Bronchial epithelial cell (primary cell): ENCODE data around the gene RAB24. TPM values are rescaled to one million over a fixed set of nuclear protein-coding genes. Genes with fewer than 3 reads are reported as not detected.
"Not testable (repeated sequence)": the region's sequence is repeated elsewhere in the genome, so short reads cannot be mapped to it uniquely, and the experiment has no call there.

Experiments used
- DNase-seq: peaks from one replicate; pipeline ENCODE4 v3.0.0-alpha.2; 2010; ENCODE audit warnings: low read depth
- FAIRE-seq: peaks from 2 replicates; lab custom pipeline; 2011; peaks lifted over from hg19 to GRCh38; lab: Jason Lieb, UNC
- H3K27me3 ChIP-seq: 2 replicates; pipeline ENCODE4 v1.5.1; 2011; ENCODE audit warnings: low read length; ENCODE audit not compliant: control insufficient read depth, insufficient read depth
- H3K36me3 ChIP-seq: 2 replicates; pipeline ENCODE4 v1.5.1; 2011; ENCODE audit warnings: low read length; ENCODE audit not compliant: control insufficient read depth, insufficient read depth
- H3K4me3 ChIP-seq: 2 replicates; pipeline ENCODE4 v1.5.1; 2011; ENCODE audit warnings: mild to moderate bottlenecking, low read depth, low read length, control low read depth
- total RNA-seq: library from RNA; depleted of rRNA; stranded (reverse); fragments of >200 nt; gene quantifications from 2 replicates; pipeline ENCODE4 v1.2.1, GENCODE V29; 2014
- TF ChIP-seq, protein P1 (sequence below): IDR thresholded peaks from 2 replicates; pipeline ENCODE4 v1.5.1; 2011; ENCODE audit warnings: mild to moderate bottlenecking, moderate library complexity, low read length, control low read depth, inconsistent platforms; ENCODE audit not compliant: insufficient read depth, severe bottlenecking

RAB24 gene
- total RNA-seq, 1 donor from 2014 or later = 16.6 TPM

DNA sequence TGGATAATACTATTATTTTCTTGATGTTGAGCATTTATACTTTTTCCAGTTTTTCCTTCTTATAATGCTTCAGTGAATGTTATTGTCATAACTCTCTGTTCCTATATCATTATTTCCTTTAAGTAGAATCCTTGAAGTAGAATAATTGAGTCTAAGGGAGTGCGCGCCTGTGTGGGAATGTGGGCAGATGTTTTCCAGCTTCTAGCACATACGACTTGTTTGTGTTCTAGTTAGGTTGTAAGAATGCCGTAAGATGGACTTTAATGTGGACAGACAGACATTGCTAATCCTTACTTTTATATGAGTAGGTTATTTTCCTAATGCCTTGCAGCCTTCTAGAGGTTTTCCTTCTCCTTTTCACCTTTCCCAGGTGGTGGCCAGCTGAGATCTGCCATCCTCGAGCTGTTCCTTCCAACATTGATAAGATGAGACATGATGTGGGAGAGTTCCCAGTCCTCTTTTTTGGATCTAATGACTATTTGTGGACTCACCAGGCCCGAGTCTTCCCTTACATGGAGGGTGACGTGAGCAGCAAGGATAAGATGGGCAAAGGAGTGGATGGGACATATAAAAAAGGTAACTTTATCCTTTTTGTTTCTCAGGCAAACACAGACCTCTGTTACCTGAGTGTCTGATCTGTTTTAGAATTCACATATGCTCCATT, 34.2 kb downstream of the RAB24 start:
- TF ChIP-seq, protein P1, sequence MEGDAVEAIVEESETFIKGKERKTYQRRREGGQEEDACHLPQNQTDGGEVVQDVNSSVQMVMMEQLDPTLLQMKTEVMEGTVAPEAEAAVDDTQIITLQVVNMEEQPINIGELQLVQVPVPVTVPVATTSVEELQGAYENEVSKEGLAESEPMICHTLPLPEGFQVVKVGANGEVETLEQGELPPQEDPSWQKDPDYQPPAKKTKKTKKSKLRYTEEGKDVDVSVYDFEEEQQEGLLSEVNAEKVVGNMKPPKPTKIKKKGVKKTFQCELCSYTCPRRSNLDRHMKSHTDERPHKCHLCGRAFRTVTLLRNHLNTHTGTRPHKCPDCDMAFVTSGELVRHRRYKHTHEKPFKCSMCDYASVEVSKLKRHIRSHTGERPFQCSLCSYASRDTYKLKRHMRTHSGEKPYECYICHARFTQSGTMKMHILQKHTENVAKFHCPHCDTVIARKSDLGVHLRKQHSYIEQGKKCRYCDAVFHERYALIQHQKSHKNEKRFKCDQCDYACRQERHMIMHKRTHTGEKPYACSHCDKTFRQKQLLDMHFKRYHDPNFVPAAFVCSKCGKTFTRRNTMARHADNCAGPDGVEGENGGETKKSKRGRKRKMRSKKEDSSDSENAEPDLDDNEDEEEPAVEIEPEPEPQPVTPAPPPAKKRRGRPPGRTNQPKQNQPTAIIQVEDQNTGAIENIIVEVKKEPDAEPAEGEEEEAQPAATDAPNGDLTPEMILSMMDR = no peak
- H3K27me3 ChIP-seq = no peaks in the 10 kb centered on the region
- H3K36me3 ChIP-seq = peaks cover 3% of the 10 kb centered on the region
- no peak for DNase-seq
- no peak overlapping the region for H3K4me3 ChIP-seq
- no peak for FAIRE-seq

DNA sequence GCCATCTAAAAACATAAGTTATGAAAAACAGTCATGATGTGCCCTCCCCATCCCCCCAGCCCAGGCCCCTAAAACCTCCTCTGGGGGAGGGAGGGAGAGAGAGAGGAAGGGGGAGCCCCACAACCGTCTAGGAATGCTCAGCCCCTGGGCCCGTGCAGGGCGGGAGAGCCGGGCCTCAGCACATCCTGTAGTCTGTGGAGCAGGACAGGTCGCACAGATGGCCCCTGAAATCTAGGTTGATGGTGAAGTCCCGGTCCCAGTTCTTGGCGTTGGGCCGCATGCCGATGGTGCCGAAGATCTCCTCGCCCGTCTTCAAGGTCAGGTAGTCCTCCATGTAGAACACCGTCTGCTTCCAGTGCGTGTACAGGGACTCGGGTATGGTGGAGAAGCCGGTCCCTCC, 38.1 kb downstream of the RAB24 start:
- no peak for FAIRE-seq
- Histone ChIP-seq H3K27me3 (no peaks in the 10 kb centered on the region), H3K4me3 (no peak overlapping the region), H3K36me3 (peaks cover 3% of the 10 kb centered on the region)
- TF ChIP-seq, protein P1 = no peak
- no peak for DNase-seq

DNA sequence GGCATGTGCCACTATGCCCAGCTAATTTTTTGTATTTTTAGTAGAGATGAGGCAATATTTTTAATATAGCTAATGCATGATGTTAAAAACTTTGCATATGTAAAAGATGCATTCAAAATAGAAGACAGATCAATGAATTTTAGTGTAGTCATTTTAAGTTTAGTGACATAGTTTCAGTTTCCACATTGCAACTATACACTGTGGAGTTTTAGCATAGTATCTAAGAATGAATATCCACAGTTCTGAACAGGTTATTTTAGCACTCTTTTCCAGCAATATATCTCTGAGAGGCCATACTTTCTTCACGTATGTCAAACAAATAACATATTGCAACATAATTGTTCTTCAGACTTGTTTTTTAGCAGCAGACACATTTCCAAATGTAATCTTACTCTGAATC, 39.3 kb downstream of the RAB24 start:
- TF ChIP-seq, protein P1 = no peak
- peaks cover 2% of the 10 kb centered on the region for H3K36me3 ChIP-seq
- no peak for FAIRE-seq

DNA sequence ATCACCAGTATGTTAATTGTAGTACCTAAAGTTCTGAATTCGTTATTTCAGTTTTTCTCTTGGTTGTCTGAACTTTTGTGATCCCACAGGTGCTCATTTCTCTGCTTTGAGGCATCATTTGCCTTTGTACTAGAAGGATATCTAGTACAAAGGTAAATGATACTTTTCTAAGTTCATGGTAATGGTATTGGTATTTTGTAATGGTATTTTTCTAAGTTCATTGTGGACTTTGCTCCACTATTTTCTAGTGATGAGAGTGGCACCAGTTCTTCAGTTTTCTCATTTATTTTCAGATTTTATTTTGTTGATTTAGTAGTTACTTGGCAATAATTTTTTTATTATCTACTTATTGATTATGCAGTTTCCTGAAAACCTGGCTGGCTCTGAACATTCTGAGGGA, 42.0 kb downstream of the RAB24 start:
- FAIRE-seq (no peak), DNase-seq (no peak)
- TF ChIP-seq, protein P1 = no peak
- H3K27me3 ChIP-seq = no peaks in the 10 kb centered on the region
- peaks cover 4% of the 10 kb centered on the region for H3K36me3 ChIP-seq
- H3K4me3 ChIP-seq = no peak overlapping the region

More for the DNA sequence above, 39.3 kb downstream of the RAB24 start:
- no peaks in the 10 kb centered on the region for H3K27me3 ChIP-seq
- no peak for DNase-seq
- H3K4me3 ChIP-seq = no peak overlapping the region

DNA sequence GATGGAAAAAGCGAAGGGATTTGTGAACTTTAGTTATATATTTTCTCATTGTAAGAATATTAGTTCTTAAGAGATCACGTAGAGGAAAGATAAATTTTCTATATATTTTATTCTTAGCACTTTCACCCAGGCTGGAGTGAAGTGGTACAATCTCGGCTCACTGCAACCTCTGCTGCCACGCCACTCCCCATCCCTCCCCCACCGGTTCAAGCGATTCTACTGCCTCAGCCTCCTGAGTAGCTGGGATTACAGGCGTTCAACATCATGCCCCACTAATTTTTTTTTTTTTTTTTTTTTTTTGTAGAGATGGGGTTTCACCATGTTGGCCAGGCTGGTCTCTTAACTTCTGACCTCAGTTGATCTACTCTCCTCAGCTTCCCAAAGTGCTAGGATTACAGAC, 42.6 kb downstream of the RAB24 start:
- Histone ChIP-seq H3K27me3 (no peaks in the 10 kb centered on the region), H3K4me3 (no peak overlapping the region), H3K36me3 (peaks cover 2% of the 10 kb centered on the region)
- TF ChIP-seq, protein P1 = no peak
- DNase-seq (no peak), FAIRE-seq (no peak)

DNA sequence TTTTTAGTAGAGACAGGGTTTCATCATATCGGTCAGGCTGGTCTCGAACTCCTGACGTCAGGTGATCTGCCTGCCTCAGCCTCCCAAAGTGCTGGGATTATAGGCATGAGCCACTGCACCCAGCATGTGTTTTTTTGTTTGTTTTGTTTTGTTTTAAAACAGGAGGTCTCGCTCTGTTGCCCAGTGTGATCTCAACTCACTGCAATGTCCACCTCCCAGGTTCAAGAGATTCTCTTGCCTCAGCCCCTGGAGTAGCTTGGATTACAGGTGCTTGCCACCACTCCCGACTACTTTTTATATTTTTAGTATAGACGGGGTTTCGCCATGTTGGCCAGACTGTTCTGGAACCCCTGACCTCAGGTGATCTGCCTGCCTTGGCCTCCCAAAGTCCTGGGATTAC, 44.8 kb downstream of the RAB24 start:
- not testable (repeated sequence) for DNase-seq, H3K4me3 ChIP-seq, FAIRE-seq, H3K27me3 ChIP-seq, H3K36me3 ChIP-seq
